SK-N-SH treated with all-trans-retinoic acid at 6 μM for 48 hours (cell line): ENCODE measurements around the gene HIPK1.

Experiments
- ARNTL ChIP-seq: fragments of 450-650 bp; formaldehyde crosslinking; IDR thresholded peaks from 2 replicates; pipeline ENCODE4 v1.5.0; 2020; ENCODE audit warnings: low read depth, mild to moderate bottlenecking, moderate library complexity, borderline replicate concordance
- CSDC2 ChIP-seq: fragments of 250-450 bp; sonication (Bioruptor Pico); IDR thresholded peaks from 2 replicates; pipeline ENCODE4 v1.5.0; 2020; ENCODE audit warnings: mild to moderate bottlenecking, moderate library complexity
- CSRNP3 ChIP-seq: fragments of 250-450 bp; sonication (Bioruptor Pico); IDR thresholded peaks from 2 replicates; pipeline ENCODE4 v1.5.1; 2021; ENCODE audit warnings: mild to moderate bottlenecking, moderate library complexity
- ESRRG ChIP-seq: fragments of 250-450 bp; sonication (Bioruptor Pico); IDR thresholded peaks from 2 replicates; pipeline ENCODE4 v1.6.1; 2021; ENCODE audit warnings: mild to moderate bottlenecking
- ISL1 ChIP-seq: fragments of 250-450 bp; sonication (Bioruptor Pico); IDR thresholded peaks from 2 replicates; pipeline ENCODE4 v2.1.2; 2022; ENCODE audit warnings: mild to moderate bottlenecking, moderate library complexity
- PATZ1 ChIP-seq: fragments of 250-450 bp; sonication (Bioruptor Pico); IDR thresholded peaks from 2 replicates; pipeline ENCODE4 v1.8.0; 2020; ENCODE audit warnings: mild to moderate bottlenecking, moderate library complexity, borderline replicate concordance
- POU6F1 ChIP-seq: fragments of 250-450 bp; sonication (Bioruptor Pico); IDR thresholded peaks from 2 replicates; pipeline ENCODE4 v1.8.0; 2021; ENCODE audit warnings: low read depth, mild to moderate bottlenecking, moderate library complexity, borderline replicate concordance
- RARB ChIP-seq: fragments of 250-450 bp; sonication (Bioruptor Pico); IDR thresholded peaks from 2 replicates; pipeline ENCODE4 v1.8.0; 2021; ENCODE audit warnings: mild to moderate bottlenecking, moderate library complexity
- SNAI2 ChIP-seq: fragments of 250-450 bp; sonication (Bioruptor Pico); IDR thresholded peaks from 2 replicates; pipeline ENCODE4 v1.5.0; 2020; ENCODE audit warnings: mild to moderate bottlenecking, moderate library complexity
- ZFP3 ChIP-seq: fragments of 250-450 bp; sonication (Bioruptor Pico); IDR thresholded peaks from 2 replicates; pipeline ENCODE4 v1.5.0; 2020; ENCODE audit warnings: mild to moderate bottlenecking, moderate library complexity
- ZFP30 ChIP-seq: fragments of 450-650 bp; formaldehyde crosslinking; IDR thresholded peaks from 2 replicates; pipeline ENCODE4 v1.5.0; 2022; ENCODE audit warnings: mild to moderate bottlenecking, moderate library complexity
- ZNF8 ChIP-seq: fragments of 450-650 bp; formaldehyde crosslinking; IDR thresholded peaks from 2 replicates; pipeline ENCODE4 v1.5.0; 2020; ENCODE audit warnings: mild to moderate bottlenecking, moderate library complexity

GRCh38 chr1:113895098-113895497, 34.0 kb upstream of the HIPK1 start:
- no peak for TF ChIP-seq PATZ1
- no peak for TF ChIP-seq ESRRG (CRISPR knock-in tag)
- TF ChIP-seq CSRNP3 (CRISPR knock-in tag): no peak
- TF ChIP-seq SNAI2 (CRISPR knock-in tag): no peak
- TF ChIP-seq CSDC2 (CRISPR knock-in tag): no peak
- no peak for TF ChIP-seq ZFP30
- no peak for TF ChIP-seq RARB
- TF ChIP-seq POU6F1 (CRISPR knock-in tag): no peak
- TF ChIP-seq ISL1: no peak
- TF ChIP-seq ZNF8 (CRISPR knock-in tag): no peak
- TF ChIP-seq ARNTL (CRISPR knock-in tag): no peak
- TF ChIP-seq ZFP3 (CRISPR knock-in tag): no peak
